ENCODE data around the gene GMDS.

DNA sequence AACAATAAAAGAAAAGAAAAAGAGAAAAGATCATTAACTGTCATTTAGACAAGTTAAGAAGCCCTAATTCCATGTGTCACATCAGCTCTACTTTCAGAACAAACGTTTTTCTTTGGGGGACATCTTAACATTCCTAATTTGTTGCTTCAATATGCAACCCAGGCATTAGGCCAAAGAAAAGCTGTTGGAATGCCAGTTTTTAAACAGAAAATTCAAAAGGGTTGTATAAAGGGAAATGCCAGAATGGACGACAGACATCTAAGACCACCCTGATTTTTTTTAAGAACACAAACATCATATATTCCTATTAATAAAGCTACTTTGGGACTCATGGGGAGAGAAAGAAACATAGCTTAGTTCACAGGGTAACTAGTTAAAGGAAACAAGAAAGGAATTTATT lies 315.0 kb downstream of the GMDS start:
- TF ChIP-seq EZH2phosphoT487 (IDR thresholded peaks at IDR 0.05; ENCODE audit: insufficient read depth, low read depth) = no peak
- TF ChIP-seq EZH2 (IDR thresholded peaks at IDR 0.05; ENCODE audit: insufficient read depth, poor library complexity, severe bottlenecking) = no peak
